ENCODE data around the gene FERMT2.

DNA sequence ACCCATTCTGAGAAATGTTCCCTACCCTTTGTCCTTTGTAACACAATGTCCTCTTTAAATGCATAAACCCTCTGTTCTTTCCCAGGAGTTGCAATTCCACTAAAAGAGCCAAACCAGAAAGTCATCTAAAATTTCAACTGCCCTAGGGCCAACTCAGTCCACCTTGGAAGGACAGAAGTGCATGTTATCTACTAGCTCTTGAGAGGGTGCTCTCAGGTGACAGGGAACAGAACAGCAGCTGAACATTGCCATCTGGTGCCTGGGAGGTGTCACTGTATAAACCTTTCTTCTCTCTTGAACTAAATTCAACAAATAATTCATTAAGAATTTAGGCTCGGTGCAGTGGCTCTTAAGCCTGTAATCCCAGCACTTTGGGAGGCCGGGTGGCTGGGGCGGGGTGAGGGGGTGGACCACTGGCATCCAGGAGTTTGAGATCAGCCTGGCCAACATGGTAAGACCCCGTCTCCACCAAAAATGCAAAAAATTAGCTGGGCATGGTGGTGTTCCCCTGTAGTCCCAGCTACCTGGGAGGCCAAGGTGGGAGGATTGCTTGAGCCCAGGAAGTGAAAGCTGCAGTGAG lies 10.3 kb upstream of the FERMT2 start:
- TF ChIP-seq, protein P1, sequence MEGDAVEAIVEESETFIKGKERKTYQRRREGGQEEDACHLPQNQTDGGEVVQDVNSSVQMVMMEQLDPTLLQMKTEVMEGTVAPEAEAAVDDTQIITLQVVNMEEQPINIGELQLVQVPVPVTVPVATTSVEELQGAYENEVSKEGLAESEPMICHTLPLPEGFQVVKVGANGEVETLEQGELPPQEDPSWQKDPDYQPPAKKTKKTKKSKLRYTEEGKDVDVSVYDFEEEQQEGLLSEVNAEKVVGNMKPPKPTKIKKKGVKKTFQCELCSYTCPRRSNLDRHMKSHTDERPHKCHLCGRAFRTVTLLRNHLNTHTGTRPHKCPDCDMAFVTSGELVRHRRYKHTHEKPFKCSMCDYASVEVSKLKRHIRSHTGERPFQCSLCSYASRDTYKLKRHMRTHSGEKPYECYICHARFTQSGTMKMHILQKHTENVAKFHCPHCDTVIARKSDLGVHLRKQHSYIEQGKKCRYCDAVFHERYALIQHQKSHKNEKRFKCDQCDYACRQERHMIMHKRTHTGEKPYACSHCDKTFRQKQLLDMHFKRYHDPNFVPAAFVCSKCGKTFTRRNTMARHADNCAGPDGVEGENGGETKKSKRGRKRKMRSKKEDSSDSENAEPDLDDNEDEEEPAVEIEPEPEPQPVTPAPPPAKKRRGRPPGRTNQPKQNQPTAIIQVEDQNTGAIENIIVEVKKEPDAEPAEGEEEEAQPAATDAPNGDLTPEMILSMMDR (conservative IDR thresholded peaks at IDR 0.05; ENCODE audit: low read length), result peak; percentile 90
- TF ChIP-seq EZH2phosphoT487 (IDR thresholded peaks at IDR 0.05; ENCODE audit: borderline replicate concordance), result no peak
